ENCODE results near the gene SHC3.

DNA sequence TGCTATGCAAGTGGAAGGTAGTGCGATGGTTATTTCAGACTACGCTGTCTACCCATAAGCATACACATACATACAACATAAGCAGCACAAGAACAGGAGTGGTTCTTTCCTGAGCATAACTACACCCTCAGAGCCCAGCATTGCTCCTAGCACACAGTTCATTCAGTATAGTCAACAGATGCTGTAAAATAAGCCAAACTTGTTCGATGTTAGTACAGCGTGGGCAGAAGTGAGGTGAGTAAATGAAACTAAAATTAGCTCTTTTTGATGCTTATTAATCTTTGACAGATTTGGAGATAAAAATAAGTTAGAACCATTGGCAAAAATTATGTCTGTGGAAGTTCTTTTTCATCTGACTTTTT, 139.5 kb downstream of the SHC3 start:
- TF ChIP-seq, protein P1, sequence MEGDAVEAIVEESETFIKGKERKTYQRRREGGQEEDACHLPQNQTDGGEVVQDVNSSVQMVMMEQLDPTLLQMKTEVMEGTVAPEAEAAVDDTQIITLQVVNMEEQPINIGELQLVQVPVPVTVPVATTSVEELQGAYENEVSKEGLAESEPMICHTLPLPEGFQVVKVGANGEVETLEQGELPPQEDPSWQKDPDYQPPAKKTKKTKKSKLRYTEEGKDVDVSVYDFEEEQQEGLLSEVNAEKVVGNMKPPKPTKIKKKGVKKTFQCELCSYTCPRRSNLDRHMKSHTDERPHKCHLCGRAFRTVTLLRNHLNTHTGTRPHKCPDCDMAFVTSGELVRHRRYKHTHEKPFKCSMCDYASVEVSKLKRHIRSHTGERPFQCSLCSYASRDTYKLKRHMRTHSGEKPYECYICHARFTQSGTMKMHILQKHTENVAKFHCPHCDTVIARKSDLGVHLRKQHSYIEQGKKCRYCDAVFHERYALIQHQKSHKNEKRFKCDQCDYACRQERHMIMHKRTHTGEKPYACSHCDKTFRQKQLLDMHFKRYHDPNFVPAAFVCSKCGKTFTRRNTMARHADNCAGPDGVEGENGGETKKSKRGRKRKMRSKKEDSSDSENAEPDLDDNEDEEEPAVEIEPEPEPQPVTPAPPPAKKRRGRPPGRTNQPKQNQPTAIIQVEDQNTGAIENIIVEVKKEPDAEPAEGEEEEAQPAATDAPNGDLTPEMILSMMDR (conservative IDR thresholded peaks at IDR 0.05; ENCODE audit: low read depth, low read length): no peak
- TF ChIP-seq EZH2 (IDR thresholded peaks at IDR 0.05; ENCODE audit: low read length, unreplicated experiment) (no peak), EZH2phosphoT487 (IDR thresholded peaks at IDR 0.05; ENCODE audit: borderline replicate concordance, low read length) (no peak)
